GM23338 (cell line): ENCODE results near the gene PRAMEF12. TPM values are rescaled to one million over a fixed set of nuclear protein-coding genes. Genes with fewer than 3 reads are reported as not detected.

Experiments
- ATAC-seq: fragments of 200-7000 bp; cut with Tn5 transposase; 3 replicates; pipeline ENCODE4 v1.9.1; 2020
- DNase-seq: peaks from one replicate; pipeline ENCODE4 v3.0.0-alpha.2; 2015; ENCODE audit warnings: low spot score
- H2AFZ ChIP-seq: fragments of 200-600 bp; sonication (generic); 2 replicates; pipeline ENCODE4 v1.8.0; 2016; ENCODE audit warnings: antibody characterized with exemption, mild to moderate bottlenecking, moderate library complexity
- H3F3A ChIP-seq: fragments of 200-600 bp; sonication (generic); replicated peaks from 2 replicates; pipeline ENCODE4 v1.8.0; 2017; ENCODE audit warnings: antibody characterized with exemption, mixed run types, low read depth
- H3K27ac ChIP-seq: fragments of 200-600 bp; sonication (generic); 2 replicates; pipeline ENCODE4 v1.6.1; 2016; ENCODE audit warnings: low read depth
- H3K27me3 ChIP-seq: fragments of 200-600 bp; sonication (generic); 2 replicates; pipeline ENCODE4 v1.8.0; 2016; ENCODE audit warnings: mild to moderate bottlenecking, mixed run types, moderate library complexity; ENCODE audit not compliant: insufficient read depth
- H3K36me3 ChIP-seq: fragments of 200-600 bp; sonication (generic); 2 replicates; pipeline ENCODE4 v1.8.0; 2016; ENCODE audit warnings: mild to moderate bottlenecking; ENCODE audit not compliant: insufficient read depth
- H3K4me1 ChIP-seq: fragments of 200-600 bp; sonication (generic); 2 replicates; pipeline ENCODE4 v1.8.0; 2016; ENCODE audit warnings: mild to moderate bottlenecking, moderate library complexity; ENCODE audit not compliant: insufficient read depth
- H3K4me2 ChIP-seq: fragments of 200-600 bp; sonication (generic); 2 replicates; pipeline ENCODE4 v1.7.1; 2017; ENCODE audit warnings: mixed run types
- H3K4me3 ChIP-seq: fragments of 200-600 bp; sonication (generic); 2 replicates; pipeline ENCODE4 v1.6.1; 2016; ENCODE audit warnings: mixed run types
- H3K79me2 ChIP-seq: fragments of 200-600 bp; sonication (generic); replicated peaks from 2 replicates; pipeline ENCODE4 v1.8.0; 2017; ENCODE audit warnings: mild to moderate bottlenecking; ENCODE audit not compliant: insufficient read depth
- H3K9me2 ChIP-seq: fragments of 200-600 bp; sonication (generic); 2 replicates; pipeline ENCODE4 v1.8.0; 2017; ENCODE audit not compliant: insufficient read depth
- H4K20me1 ChIP-seq: fragments of 200-600 bp; sonication (generic); replicated peaks from 2 replicates; pipeline ENCODE4 v1.8.0; 2017; ENCODE audit warnings: mild to moderate bottlenecking; ENCODE audit not compliant: insufficient read depth
- H3K27ac Mint-ChIP-seq: 2 replicates; pipeline ENCODE4 v1.8.0; 2020; ENCODE audit warnings: inconsistent platforms, mild to moderate bottlenecking, moderate library complexity, mixed read lengths
- H3K27me3 Mint-ChIP-seq: 3 replicates; pipeline ENCODE4 v1.8.0; 2022; ENCODE audit warnings: low read depth, mild to moderate bottlenecking, moderate library complexity, mixed read lengths, inconsistent platforms; ENCODE audit not compliant: insufficient read depth, poor library complexity
- H3K36me3 Mint-ChIP-seq: 3 replicates; pipeline ENCODE4 v1.8.0; 2021; ENCODE audit warnings: low read depth, mild to moderate bottlenecking, inconsistent platforms, moderate library complexity, mixed read lengths
- H3K4me1 Mint-ChIP-seq: 3 replicates; pipeline ENCODE4 v1.8.0; 2020; ENCODE audit warnings: mild to moderate bottlenecking, inconsistent platforms, mixed read lengths
- H3K4me3 Mint-ChIP-seq: 3 replicates; pipeline ENCODE4 v1.8.0; 2021; ENCODE audit warnings: moderate library complexity, mild to moderate bottlenecking, inconsistent platforms, mixed read lengths
- H3K9me3 Mint-ChIP-seq: 3 replicates; pipeline ENCODE4 v1.8.0; 2020; ENCODE audit warnings: moderate library complexity, mild to moderate bottlenecking, inconsistent platforms, mixed read lengths
- EZH2 ChIP-seq: fragments of 200-600 bp; sonication (generic); IDR thresholded peaks from one replicate; pipeline ENCODE4 v1.8.0; 2017; ENCODE audit warnings: antibody characterized with exemption, mild to moderate bottlenecking, low read depth; ENCODE audit not compliant: unreplicated experiment
- JUNB ChIP-seq: IDR thresholded peaks from one replicate; pipeline ENCODE4 v1.6.1; 2016; ENCODE audit warnings: antibody characterized with exemption; ENCODE audit not compliant: unreplicated experiment
- NANOG ChIP-seq: IDR thresholded peaks from 2 replicates; pipeline ENCODE4 v1.6.1; 2016; ENCODE audit warnings: antibody characterized with exemption, borderline replicate concordance
- POLR2AphosphoS5 ChIP-seq: IDR thresholded peaks from 2 replicates; pipeline ENCODE4 v1.6.1; 2016; ENCODE audit warnings: antibody characterized with exemption, low read depth
- REST ChIP-seq: IDR thresholded peaks from one replicate; pipeline ENCODE4 v1.6.1; 2018; ENCODE audit warnings: antibody characterized with exemption; ENCODE audit not compliant: unreplicated experiment
- STAT1 ChIP-seq: IDR thresholded peaks from one replicate; pipeline ENCODE4 v1.6.1; 2016; ENCODE audit warnings: antibody characterized with exemption; ENCODE audit not compliant: unreplicated experiment
- ZNF114 ChIP-seq: fragments of 250-450 bp; sonication (Bioruptor Pico); IDR thresholded peaks from 2 replicates; pipeline ENCODE4 v1.5.0; 2020; ENCODE audit warnings: mild to moderate bottlenecking, moderate library complexity
- ZNF331 ChIP-seq: fragments of 250-450 bp; sonication (Bioruptor Pico); IDR thresholded peaks from 2 replicates; pipeline ENCODE4 v1.5.0; 2020; ENCODE audit warnings: low read depth, mild to moderate bottlenecking, moderate library complexity
- polyA plus RNA-seq: library from polyadenylated mRNA; unstranded; fragments of >200 nt; fragmentation: Nextera tagmentation; extraction: Ambion mirVana; gene quantifications from 2 replicates; pipeline ENCODE4 v1.2.1, GENCODE V29; 2016
- total RNA-seq: library from RNA; depleted of rRNA; stranded (reverse); fragments of >200 nt; shearing (Covaris generic); gene quantifications from 2 replicates; pipeline ENCODE4 v1.2.3, GENCODE V29; 2014
- TF ChIP-seq, protein P1 (sequence below), 2 experiments: fragments of 200-600 bp in 1 of 2; sonication (generic) in 1 of 2; conservative IDR thresholded peaks; 2 replicates each; pipeline versions ENCODE4 v1.5.1 to v1.6.1; 2016 to 2017; ENCODE audit warnings: antibody characterized with exemption in 2 of 2, low read depth in 2 of 2, mild to moderate bottlenecking in 2 of 2, moderate library complexity in 1 of 2

The PRAMEF12 gene
- total and polyA plus RNA-seq, 2 experiments from 2014 or later, result not detected

DNA sequence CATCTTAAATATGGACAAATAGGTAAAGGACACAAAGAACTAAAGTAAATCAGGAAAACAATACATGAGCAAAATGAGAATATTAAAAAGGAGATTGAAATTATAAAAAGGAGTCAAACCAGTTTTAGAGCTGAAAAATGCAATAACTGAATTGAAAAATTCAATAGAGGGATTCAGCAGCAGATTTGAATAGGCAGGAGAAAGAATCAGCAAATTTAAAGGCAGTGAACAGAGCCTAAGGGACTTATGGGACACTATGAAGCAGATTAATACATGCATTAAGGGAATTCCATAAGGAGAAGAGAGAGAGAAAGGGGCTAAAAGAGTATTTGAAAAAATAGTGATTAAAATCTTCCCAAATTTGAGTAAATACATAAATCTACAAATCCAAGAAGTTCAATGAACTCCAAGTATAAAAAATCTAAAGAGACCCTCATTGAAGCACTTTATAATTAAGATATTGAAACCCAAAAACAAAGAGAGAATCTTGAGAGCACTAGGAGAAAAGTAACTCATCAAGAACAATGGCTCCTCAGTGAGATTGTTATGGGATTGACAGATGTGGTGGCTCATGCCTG lies 24.7 kb upstream of the PRAMEF12 start:
- peaks cover 10% of the 10 kb centered on the region; the same call in 2 of the 3 replicates for H3K9me3 Mint-ChIP-seq
- no peak for ATAC-seq
- no peaks in the 10 kb centered on the region for H3K36me3 Mint-ChIP-seq
- Histone ChIP-seq H3K4me1 (0 out of 2 replicates have a peak, but pooled peaks cover 3% of the 10 kb centered on the region), H3K4me2 (no peak overlapping the region), H3K36me3 (no peaks in the 10 kb centered on the region), H3K4me3 (no peak overlapping the region), H3K27me3 (no peaks in the 10 kb centered on the region), H3K27ac (no peak overlapping the region), H3K9me2 (no peaks in the 10 kb centered on the region), H2AFZ (no peak overlapping the region), H3F3A (no peaks in the 10 kb centered on the region), H3K79me2 (no peaks in the 10 kb centered on the region), H4K20me1 (no peaks in the 10 kb centered on the region)
- H3K4me3 Mint-ChIP-seq, result no peak overlapping the region
- no peaks in the 10 kb centered on the region for H3K27me3 Mint-ChIP-seq
- no peaks in the 10 kb centered on the region for H3K4me1 Mint-ChIP-seq
- H3K27ac Mint-ChIP-seq, result no peak overlapping the region
- TF ChIP-seq ZNF331 (CRISPR knock-in tag), result no peak
- no peak for TF ChIP-seq ZNF114 (CRISPR knock-in tag)
- TF ChIP-seq POLR2AphosphoS5, result no peak
- TF ChIP-seq STAT1, result no peak
- no peak for TF ChIP-seq REST
- TF ChIP-seq, protein P1, sequence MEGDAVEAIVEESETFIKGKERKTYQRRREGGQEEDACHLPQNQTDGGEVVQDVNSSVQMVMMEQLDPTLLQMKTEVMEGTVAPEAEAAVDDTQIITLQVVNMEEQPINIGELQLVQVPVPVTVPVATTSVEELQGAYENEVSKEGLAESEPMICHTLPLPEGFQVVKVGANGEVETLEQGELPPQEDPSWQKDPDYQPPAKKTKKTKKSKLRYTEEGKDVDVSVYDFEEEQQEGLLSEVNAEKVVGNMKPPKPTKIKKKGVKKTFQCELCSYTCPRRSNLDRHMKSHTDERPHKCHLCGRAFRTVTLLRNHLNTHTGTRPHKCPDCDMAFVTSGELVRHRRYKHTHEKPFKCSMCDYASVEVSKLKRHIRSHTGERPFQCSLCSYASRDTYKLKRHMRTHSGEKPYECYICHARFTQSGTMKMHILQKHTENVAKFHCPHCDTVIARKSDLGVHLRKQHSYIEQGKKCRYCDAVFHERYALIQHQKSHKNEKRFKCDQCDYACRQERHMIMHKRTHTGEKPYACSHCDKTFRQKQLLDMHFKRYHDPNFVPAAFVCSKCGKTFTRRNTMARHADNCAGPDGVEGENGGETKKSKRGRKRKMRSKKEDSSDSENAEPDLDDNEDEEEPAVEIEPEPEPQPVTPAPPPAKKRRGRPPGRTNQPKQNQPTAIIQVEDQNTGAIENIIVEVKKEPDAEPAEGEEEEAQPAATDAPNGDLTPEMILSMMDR (conservative IDR thresholded peaks at IDR 0.05; ENCODE audit: low read depth in 2 of 2), result no peak
- no peak for TF ChIP-seq EZH2
- DNase-seq, result no peak

GRCh38 chr1:12754738-12755137 lies 18.8 kb upstream of the PRAMEF12 start:
- Mint-ChIP-seq H3K27me3 (peaks cover 2% of the 10 kb centered on the region), H3K36me3 (no peaks in the 10 kb centered on the region; the same call in 2 of the 3 replicates), H3K4me3 (no peak overlapping the region), H3K4me1 (no peaks in the 10 kb centered on the region; the same call in 1 of the 3 replicates), H3K27ac (no peak overlapping the region), H3K9me3 (no peaks in the 10 kb centered on the region; the same call in 2 of the 3 replicates)
- Histone ChIP-seq H3K4me2 (no peak overlapping the region), H3K27me3 (no peaks in the 10 kb centered on the region), H3K27ac (no peak overlapping the region), H3K4me1 (no peaks in the 10 kb centered on the region), H3K4me3 (no peak overlapping the region), H3K36me3 (no peaks in the 10 kb centered on the region), H3K79me2 (no peaks in the 10 kb centered on the region), H2AFZ (no peak overlapping the region), H3K9me2 (no peaks in the 10 kb centered on the region), H4K20me1 (no peaks in the 10 kb centered on the region), H3F3A (no peaks in the 10 kb centered on the region)
- no peak for ATAC-seq
- no peak for TF ChIP-seq JUNB
- TF ChIP-seq POLR2AphosphoS5, result no peak
- no peak for TF ChIP-seq REST
- TF ChIP-seq NANOG, result no peak
- no peak for DNase-seq
